ENCODE measurements around the gene CTDSPL.

The CTDSPL gene

GRCh38 chr3:37940242-37940908 is 78.7 kb downstream of the CTDSPL start:
- no peak overlapping the region for H3K4me3 ChIP-seq (ENCODE audit: low read depth, low read length)

DNA sequence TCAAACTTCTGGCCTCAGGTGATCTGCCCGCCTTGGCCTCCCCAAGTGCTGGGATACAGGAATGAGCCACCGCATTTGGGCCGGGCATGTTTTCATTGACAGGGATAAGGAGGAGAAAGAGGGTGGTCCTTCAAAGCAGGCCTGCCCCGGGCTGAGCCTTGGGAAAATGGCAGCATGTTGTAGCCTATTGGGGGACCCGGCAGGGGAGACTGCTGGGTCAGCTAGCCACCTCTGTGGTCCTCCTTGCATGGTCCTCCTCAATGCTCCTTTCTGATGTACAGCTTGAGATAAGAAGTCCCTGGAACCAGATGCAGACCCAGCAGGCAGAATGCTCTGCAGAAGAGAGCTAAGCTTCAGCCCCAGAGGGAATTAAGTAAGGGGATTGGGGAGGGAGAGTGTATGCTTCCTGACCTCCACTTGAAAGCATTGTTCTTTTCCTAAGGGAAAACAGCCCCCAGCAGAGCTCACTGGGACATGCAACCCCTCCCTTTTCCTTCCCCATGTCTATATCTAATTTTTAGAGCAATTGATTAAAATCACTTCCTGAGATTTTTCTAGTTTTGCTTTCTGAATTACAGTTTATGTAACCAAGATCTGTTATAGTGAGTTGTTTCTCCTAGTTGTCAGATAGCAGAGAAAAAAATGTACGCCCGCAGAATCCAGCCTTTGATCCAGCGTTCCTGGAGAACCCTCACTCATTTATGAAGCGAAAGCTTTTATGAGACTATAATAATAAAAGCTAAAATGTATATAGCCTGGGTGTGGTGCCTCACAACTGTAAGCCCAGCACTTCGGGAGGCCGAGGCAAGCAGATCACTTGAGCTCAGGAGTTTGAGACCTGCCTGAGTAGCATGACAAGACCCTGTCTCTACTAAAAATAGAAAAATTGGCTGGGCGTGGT is 80.2 kb downstream of the CTDSPL start:
- no peak overlapping the region for H3K4me3 ChIP-seq (ENCODE audit: low read depth, low read length)

DNA sequence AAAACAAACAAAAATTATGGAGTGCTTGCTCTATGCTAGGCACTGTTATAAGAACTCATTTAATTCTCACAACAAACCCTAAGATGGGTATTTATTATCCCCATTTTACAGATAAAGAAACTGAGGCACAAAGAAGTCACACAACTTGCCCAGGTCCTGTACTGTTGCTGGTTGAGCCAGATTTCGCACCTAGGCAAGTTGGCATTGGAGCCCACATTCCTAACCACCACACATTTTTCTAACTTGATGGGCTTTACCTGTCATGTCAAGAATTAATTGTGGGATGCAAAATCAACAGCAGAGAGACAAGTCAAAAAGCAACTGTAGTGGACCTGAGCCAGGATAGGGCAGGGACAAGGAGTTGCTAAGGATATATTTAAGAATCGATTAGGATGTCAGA is 81.0 kb downstream of the CTDSPL start:
- no peak overlapping the region for H3K4me3 ChIP-seq (ENCODE audit: low read depth, low read length)

- H3K4me3 ChIP-seq (ENCODE audit: low read depth, low read length), result no peak overlapping the region
These were observed 81.4 kb downstream of the CTDSPL start for GRCh38 chr3:37943126-37943525.

- no peak overlapping the region for H3K4me3 ChIP-seq (ENCODE audit: low read depth, low read length)
These were observed 82.1 kb downstream of the CTDSPL start for GRCh38 chr3:37943631-37944314.

GRCh38 chr3:37944391-37944842 is 82.7 kb downstream of the CTDSPL start:
- no peak overlapping the region for H3K4me3 ChIP-seq (ENCODE audit: low read depth, low read length)

DNA sequence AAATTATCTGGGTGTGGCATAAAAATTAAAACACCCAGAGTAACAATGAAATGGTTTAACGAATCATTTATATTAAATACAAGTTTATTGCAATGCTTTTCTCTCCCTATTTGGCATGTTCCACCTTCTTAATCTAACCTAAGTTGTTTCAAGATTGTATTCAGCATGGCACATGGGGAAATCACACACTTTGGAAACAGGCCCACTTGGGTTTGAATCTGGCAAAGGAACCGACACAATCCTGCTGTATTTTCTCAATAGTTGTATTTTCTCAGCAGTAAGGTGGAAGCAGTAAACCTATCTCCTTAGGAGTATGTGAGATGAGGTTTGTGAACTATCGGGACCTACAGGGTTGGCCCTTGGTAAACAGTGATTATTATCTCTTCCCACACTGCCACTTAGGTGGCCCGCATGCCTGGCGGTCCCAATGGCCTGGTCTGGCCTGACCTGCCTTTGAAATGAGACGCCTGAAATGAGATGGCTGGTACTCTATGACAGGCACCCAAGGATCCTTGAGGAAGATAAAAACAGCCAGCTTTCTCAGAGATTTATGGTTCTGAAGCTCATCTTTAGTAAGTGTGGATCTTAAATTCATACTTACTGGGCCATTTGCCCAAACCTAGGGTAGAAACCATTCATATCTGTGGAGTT is 83.6 kb downstream of the CTDSPL start:
- H3K4me3 ChIP-seq (ENCODE audit: low read depth, low read length), result no peak overlapping the region

DNA sequence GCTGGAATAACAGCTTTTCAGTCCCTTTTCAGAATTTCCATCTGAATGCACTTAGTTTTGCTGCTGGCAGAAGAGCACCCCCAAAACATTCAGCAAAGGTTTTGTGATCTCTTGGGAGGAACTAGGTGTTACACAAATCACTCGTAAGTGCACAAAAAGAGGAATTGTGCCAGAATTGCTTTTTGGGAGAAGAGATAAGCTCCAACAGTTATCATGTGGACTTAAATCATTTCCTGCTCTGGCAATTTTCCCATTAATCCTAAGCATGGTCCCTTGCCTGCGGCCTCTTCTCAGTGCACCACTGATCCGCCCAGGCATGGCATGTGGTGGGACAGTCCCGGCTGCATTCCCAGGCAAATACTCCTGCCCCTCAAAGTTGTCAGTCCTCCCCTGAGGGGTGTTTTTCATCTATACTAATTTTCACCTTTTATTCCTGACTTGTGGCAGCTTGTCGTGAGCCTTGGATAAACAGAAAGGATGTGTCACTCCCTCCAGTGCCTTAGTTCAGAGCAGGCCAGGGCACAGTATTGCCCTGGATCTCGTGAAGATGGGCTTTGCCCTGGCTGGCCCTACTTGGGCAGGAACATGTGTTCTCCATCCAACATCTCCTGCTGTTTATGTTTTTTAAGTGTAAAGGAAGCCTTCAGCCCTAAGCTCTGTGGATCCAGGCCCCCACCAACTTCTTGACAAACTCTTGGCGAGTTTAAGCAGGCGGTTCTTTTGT is 84.3 kb downstream of the CTDSPL start:
- no peak overlapping the region for H3K4me3 ChIP-seq (ENCODE audit: low read depth, low read length)

DNA sequence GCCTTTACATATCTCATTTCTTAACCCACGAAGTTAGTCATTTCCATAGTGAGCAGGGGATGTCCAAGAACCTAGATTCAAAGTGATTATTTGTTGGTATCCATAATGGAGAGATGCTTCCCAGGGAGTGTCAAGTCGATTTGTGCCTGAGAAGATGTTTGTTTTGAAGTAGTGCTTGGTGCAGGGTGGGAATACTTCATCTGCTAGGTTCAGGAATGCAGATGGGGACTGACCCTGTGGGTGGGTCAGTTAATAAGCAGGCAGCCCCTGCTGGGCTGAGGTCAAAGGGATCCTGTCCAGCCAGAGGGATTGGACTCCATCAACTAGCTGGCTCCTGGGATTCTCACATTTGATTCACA is 84.8 kb downstream of the CTDSPL start:
- no peak overlapping the region for H3K4me3 ChIP-seq (ENCODE audit: low read depth, low read length)

DNA sequence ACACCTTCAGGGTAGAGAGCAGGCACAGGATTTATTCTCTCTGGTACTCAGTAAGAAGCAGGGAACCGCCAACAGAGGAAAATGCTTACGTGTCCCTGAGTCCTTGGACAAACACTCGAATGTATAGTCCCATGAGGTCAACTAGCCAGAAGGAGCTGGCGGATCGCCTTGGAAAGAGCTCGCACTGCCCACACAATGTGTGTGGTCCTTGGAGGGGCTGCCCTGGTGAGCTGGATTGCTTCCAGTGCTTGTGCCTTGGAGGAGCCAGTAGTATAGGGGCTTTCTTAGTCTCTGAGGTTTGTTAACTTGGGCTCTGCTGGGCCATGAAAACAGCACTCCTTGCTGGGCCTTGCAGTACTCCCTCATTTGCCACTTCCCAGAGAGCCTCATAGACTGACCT is 88.2 kb downstream of the CTDSPL start:
- no peak overlapping the region for H3K4me3 ChIP-seq (ENCODE audit: low read depth, low read length)

DNA sequence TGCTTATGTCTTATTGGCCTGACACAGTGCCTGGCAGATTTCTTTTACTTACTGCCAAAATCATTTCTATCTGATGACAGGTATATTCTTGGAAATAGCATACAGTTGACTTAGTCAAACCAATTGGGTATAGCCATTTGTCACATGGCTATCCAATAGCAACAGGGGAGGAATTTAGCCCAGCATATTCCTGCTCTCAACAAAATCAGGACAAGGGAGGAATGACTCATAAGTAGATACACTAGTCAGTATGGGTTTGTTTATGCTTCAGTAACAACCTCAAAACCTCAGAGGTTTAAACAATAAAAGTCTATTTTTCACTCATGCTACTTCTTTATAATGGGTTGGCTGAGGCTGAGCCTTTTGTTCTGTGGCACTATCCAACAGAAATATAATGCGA is 90.9 kb downstream of the CTDSPL start:
- H3K4me3 ChIP-seq (ENCODE audit: low read depth, low read length), result no peak overlapping the region

DNA sequence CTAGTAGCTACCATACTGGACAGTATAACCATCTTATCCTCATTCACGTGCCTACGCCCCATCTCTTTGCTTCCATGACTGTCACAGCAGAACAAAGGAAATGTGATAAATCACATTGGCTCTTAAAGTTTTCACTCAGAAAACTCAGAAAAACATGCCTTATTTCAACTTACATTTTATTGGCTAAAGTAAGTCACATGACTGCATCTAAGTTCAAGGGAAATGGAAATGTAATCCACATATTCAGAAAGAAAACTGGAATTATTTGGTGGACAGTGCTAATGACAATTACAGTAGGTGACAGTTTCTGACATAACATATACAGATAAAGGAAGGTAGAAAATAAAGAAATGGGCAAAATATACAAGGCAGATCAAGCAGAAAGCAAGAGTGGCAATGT is 91.5 kb downstream of the CTDSPL start:
- no peak overlapping the region for H3K4me3 ChIP-seq (ENCODE audit: low read depth, low read length)

DNA sequence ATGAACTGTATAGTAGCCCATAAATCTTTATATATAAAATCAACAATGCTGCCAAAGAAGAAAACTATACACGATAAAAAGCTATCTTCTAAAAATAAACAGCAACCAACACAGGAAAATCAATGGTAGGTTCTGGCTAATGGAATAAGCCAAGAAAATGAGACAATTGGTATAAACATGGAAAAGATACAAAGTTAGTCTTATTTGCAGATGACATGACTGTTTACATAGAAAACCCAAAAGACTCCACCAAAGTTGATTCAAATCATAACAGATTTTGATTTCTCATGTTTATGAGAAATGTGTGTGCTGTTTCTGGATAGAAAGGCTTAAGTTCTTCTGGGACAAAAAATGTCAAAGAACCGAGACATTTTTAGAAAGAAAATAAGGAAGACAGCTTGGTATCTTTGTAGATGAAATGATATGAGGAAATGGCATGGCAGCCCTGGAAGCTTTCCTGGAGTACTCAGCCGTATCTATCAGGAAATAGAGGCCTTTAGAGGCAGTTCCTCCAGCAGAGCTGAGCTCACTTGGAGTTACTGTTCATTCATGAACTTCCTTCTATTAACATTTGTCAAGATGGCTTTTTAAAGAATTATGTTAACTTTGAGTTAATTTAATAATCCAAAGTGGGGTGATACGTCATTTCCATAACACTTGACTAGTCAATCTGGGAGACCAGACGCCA is 92.2 kb downstream of the CTDSPL start:
- no peak overlapping the region for H3K4me3 ChIP-seq (ENCODE audit: low read depth, low read length)

- H3K4me3 ChIP-seq (ENCODE audit: low read depth, low read length), result no peak overlapping the region
These were observed 93.2 kb downstream of the CTDSPL start for GRCh38 chr3:37954881-37955280.

- H3K4me3 ChIP-seq (ENCODE audit: low read depth, low read length), result no peak overlapping the region
These were observed 94.4 kb downstream of the CTDSPL start for GRCh38 chr3:37955918-37956707.

DNA sequence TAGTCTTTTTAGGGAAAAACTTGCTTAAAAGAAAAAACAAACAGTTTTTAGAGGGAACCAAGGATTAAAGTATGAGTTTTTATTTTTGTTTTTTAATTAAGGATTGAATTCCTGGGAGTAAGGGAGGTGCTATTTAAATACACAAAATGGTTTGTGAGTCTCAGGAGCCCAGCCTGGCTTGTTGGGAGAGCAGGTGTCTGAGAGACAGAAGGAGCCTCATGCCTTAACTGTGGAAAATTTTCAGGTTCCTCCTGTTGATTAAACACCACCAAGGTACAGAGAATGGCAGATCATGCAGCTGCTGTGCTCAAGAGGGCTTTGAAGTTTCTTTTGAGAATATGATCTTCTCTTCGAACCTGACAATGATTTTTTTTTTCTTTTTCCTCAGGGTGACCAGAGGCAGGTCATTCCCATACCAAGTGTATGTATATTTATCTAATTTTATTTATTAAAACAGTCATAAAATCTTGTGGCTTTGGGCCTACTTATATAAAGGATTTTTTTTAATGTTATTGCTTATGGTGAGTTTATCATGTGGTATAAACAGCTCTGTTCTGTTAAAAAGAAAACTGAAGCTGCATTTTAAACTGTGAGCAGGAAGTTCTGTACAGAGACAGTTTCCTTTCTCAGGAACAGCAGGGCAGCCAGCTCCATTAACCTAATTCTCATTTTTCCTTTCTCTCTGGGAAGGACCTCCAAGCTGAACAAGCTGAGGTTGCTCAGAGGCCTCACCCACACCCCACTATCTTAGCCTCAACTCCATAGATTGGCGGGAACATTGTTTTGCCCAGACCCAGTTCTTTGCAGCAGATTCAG is 95.3 kb downstream of the CTDSPL start:
- H3K4me3 ChIP-seq (ENCODE audit: low read depth, low read length), result no peak overlapping the region

- H3K4me3 ChIP-seq (ENCODE audit: low read depth, low read length), result no peak overlapping the region
These were observed 95.9 kb downstream of the CTDSPL start for GRCh38 chr3:37957539-37957936.

DNA sequence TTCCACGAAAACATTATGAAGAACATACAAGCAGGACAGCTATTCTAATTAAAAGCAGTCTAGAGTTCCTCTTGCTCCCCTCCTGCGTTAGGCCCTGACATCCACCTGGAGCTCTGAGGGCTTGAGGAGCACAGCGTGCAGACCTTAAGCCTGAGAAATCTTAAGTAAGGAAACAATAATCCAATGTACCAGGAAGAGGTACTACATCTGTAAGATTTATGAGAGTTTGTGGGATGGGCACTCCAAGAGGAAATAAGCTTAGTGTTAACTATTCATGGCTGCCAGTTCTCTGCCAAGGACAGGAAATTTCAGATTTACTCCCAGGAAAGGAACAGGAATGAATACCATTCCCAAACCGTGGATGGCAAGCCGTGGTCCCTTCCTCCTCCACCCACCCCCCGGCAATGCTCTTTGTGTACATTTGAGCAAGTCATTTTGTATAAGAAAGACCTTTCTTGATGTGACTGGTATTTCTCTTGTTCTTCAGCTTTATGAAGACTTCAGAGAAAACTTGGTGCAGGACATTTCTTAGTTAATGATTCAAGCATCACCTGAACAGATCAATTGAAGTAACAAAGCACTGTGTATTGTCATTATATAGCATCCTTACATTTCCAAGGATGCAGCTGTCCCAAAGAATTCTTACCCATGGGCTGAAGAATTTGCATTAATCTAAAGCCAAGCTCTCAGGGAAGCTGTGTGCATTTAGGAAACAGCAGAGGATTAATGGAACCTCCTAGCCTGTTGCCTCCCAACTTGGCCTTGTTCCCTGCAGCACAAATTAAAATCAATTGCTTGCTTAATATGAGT is 100.1 kb downstream of the CTDSPL start:
- H3K4me3 ChIP-seq (ENCODE audit: low read depth, low read length), result no peak overlapping the region

All from iPS-11a (cell line).